Midbrain (tissue), 1 donor: Measurements from ENCODE around the gene FARP1.

Experiments used
- DNase-seq: peaks from one replicate; lab custom pipeline; 2025; lab: John Stamatoyannopoulos, UW

The FARP1 gene

GRCh38 chr13:98482476-98483444, 339.9 kb downstream of the FARP1 start:
- DNase-seq: peak; percentile 22

- DNase-seq: no peak
Measured at GRCh38 chr13:98483601-98484288, 340.9 kb downstream of the FARP1 start.

GRCh38 chr13:98484289-98485219, 341.7 kb downstream of the FARP1 start:
- no peak for DNase-seq

- no peak for DNase-seq
Measured at GRCh38 chr13:98485561-98485960, 342.7 kb downstream of the FARP1 start.

GRCh38 chr13:98486412-98486811, 343.5 kb downstream of the FARP1 start:
- DNase-seq: no peak

- no peak for DNase-seq
Measured at GRCh38 chr13:98487016-98487415, 344.1 kb downstream of the FARP1 start.

- no peak for DNase-seq
Measured at GRCh38 chr13:98487522-98487921, 344.6 kb downstream of the FARP1 start.

GRCh38 chr13:98488736-98489135, 345.8 kb downstream of the FARP1 start:
- no peak for DNase-seq

- DNase-seq: no peak
Measured at GRCh38 chr13:98489446-98490194, 346.7 kb downstream of the FARP1 start.

- no peak for DNase-seq
Measured at GRCh38 chr13:98490195-98490836, 347.4 kb downstream of the FARP1 start.

GRCh38 chr13:98490866-98491265, 348.0 kb downstream of the FARP1 start:
- DNase-seq: no peak

GRCh38 chr13:98492335-98493041, 349.6 kb downstream of the FARP1 start:
- DNase-seq: no peak

GRCh38 chr13:98493042-98493712, 350.3 kb downstream of the FARP1 start:
- no peak for DNase-seq

GRCh38 chr13:98494769-98495168, 351.9 kb downstream of the FARP1 start:
- DNase-seq: no peak

- DNase-seq: no peak
Measured at GRCh38 chr13:98495627-98496478, 353.0 kb downstream of the FARP1 start.

- DNase-seq: no peak
Measured at GRCh38 chr13:98496479-98496791, 353.5 kb downstream of the FARP1 start.

GRCh38 chr13:98496966-98497365, 354.1 kb downstream of the FARP1 start:
- no peak for DNase-seq

- DNase-seq: no peak
Measured at GRCh38 chr13:98500963-98501421, 358.1 kb downstream of the FARP1 start.
